Fibroblast of lung (primary cell): Measurements from ENCODE around the gene RNU11. TPM values are rescaled to one million over a fixed set of nuclear protein-coding genes. Genes with fewer than 3 reads are reported as not detected.

ENCODE experiments used
- DNase-seq, 2 donors: peaks; one replicate each; pipeline versions ENCODE4 v3.0.0 to v3.0.0-alpha.2; 2010; ENCODE audit warnings: low read depth in 2 of 2
- H2AFZ ChIP-seq: 2 replicates; pipeline ENCODE4 v1.5.1; 2012; ENCODE audit warnings: low read length, control low read depth, inconsistent platforms
- H3K27ac ChIP-seq: 2 replicates; pipeline ENCODE4 v1.5.1; 2011; ENCODE audit warnings: low read length, control low read depth; ENCODE audit not compliant: insufficient read depth
- H3K27me3 ChIP-seq: 2 replicates; pipeline ENCODE4 v1.5.1; 2011; ENCODE audit warnings: mild to moderate bottlenecking, low read length; ENCODE audit not compliant: control insufficient read depth, insufficient read depth
- H3K36me3 ChIP-seq: 2 replicates; pipeline ENCODE4 v1.5.1; 2011; ENCODE audit warnings: low read length; ENCODE audit not compliant: control insufficient read depth, insufficient read depth
- H3K4me1 ChIP-seq: 2 replicates; pipeline ENCODE4 v1.5.1; 2011; ENCODE audit warnings: low read length; ENCODE audit not compliant: control insufficient read depth, insufficient read depth; ENCODE audit errors: extremely low read depth
- H3K4me2 ChIP-seq: 2 replicates; pipeline ENCODE4 v1.5.1; 2011; ENCODE audit warnings: low read length, control low read depth; ENCODE audit not compliant: insufficient read depth; ENCODE audit errors: extremely low read depth
- H3K4me3 ChIP-seq, 4 experiments: fragments of 200-600 bp in 1 of 4; sonication (generic) in 1 of 4; replicated peaks in 1 of 4; 2 replicates each; pipeline ENCODE4 v1.5.1; 2011 to 2016; ENCODE audit warnings: low read length in 4 of 4, low read depth in 3 of 4, mild to moderate bottlenecking in 3 of 4, control low read depth in 2 of 4, inconsistent platforms in 1 of 4, mixed read lengths in 1 of 4; ENCODE audit not compliant: insufficient read depth in 1 of 4; ENCODE audit errors: control extremely low read depth in 1 of 4
- H3K79me2 ChIP-seq: 2 replicates; pipeline ENCODE4 v1.5.1; 2012; ENCODE audit warnings: mild to moderate bottlenecking, low read length, inconsistent platforms; ENCODE audit not compliant: control insufficient read depth, insufficient read depth
- H3K9ac ChIP-seq: 2 replicates; pipeline ENCODE4 v1.5.1; 2011; ENCODE audit warnings: mild to moderate bottlenecking, low read length, control low read depth; ENCODE audit not compliant: insufficient read depth
- H3K9me3 ChIP-seq: 2 replicates; pipeline ENCODE4 v1.5.1; 2012; ENCODE audit warnings: low read depth, low read length; ENCODE audit not compliant: control insufficient read depth, insufficient read depth
- H4K20me1 ChIP-seq: 2 replicates; pipeline ENCODE4 v1.5.1; 2011; ENCODE audit warnings: low read length; ENCODE audit not compliant: control insufficient read depth, insufficient read depth; ENCODE audit errors: extremely low read depth
- CTCF ChIP-seq, 2 donors: IDR thresholded peaks in 1 of 2; conservative IDR thresholded peaks in 1 of 2; 1 replicate in 1 of 2; 2 replicates in 1 of 2; pipeline ENCODE4 v1.5.1; 2011 to 2012; ENCODE audit warnings: low read length in 2 of 2, control low read depth in 1 of 2, inconsistent platforms in 1 of 2, low read depth in 1 of 2, mild to moderate bottlenecking in 1 of 2
- EZH2 ChIP-seq: IDR thresholded peaks from 2 replicates; pipeline ENCODE4 v1.5.1; 2012; ENCODE audit warnings: low read length, control low read depth, mild to moderate bottlenecking; ENCODE audit errors: missing control alignments
- polyA plus RNA-seq, 2 donors: library from polyadenylated mRNA; depleted of rRNA in 1 of 2; stranded (reverse) in 1 of 2; unstranded in 1 of 2; fragments of >200 nt; gene quantifications; 2 replicates each; pipeline ENCODE4 v1.2.1, GENCODE V29; 2011 to 2012; ENCODE audit warnings: missing spikeins in 1 of 2
- total RNA-seq: library from RNA; depleted of rRNA; stranded (reverse); fragments of >200 nt; gene quantifications from 2 replicates; pipeline ENCODE4 v1.2.1, GENCODE V29; 2014

Gene RNU11
- total and polyA plus RNA-seq, 2 donors (not counting 1 experiment from before 2014, with no cell fraction given) = not detected

- DNase-seq = peak in 1 of 2 donors; percentile 8
These were observed 7.6 kb upstream of the RNU11 start for GRCh38 chr1:28640766-28641165.

GRCh38 chr1:28642056-28642846 lies 6.1 kb upstream of the RNU11 start:
- peaks cover 7% of the 10 kb centered on the region for H3K79me2 ChIP-seq
- H3K4me3 ChIP-seq = peak overlapping the region; percentile 86 to 100 (median 98)
- no peaks in the 10 kb centered on the region for H4K20me1 ChIP-seq
- H3K9me3 ChIP-seq = no peaks in the 10 kb centered on the region
- H3K27ac ChIP-seq = peak overlapping the region; percentile 92
- H2AFZ ChIP-seq = peak overlapping the region; percentile 100
- H3K4me1 ChIP-seq = peaks cover 10% of the 10 kb centered on the region
- H3K27me3 ChIP-seq = no peaks in the 10 kb centered on the region
- no peaks in the 10 kb centered on the region for H3K36me3 ChIP-seq
- DNase-seq = peak in 1 of 2 donors; percentile 8
- peak overlapping the region; percentile 94 for H3K9ac ChIP-seq
- peak overlapping the region; percentile 64 for H3K4me2 ChIP-seq
- no peak for TF ChIP-seq CTCF (conservative IDR thresholded peaks at IDR 0.05 in 1 of 2, IDR thresholded peaks at IDR 0.05 in 1 of 2; ENCODE audit: low read depth in 1 of 2, low read length in 2 of 2)
- no peak for TF ChIP-seq EZH2

More at GRCh38 chr1:28640766-28641165, 7.6 kb upstream of the RNU11 start:
- no peaks in the 10 kb centered on the region for H3K36me3 ChIP-seq
- H4K20me1 ChIP-seq = no peaks in the 10 kb centered on the region
- no peaks in the 10 kb centered on the region for H3K27me3 ChIP-seq
- H3K4me2 ChIP-seq = no peak overlapping the region
- H3K79me2 ChIP-seq = peaks cover 9% of the 10 kb centered on the region
- H3K4me3 ChIP-seq = no peak overlapping the region
- H3K27ac ChIP-seq = no peak overlapping the region
- no peak overlapping the region for H2AFZ ChIP-seq
- no peak overlapping the region for H3K9ac ChIP-seq
- peaks cover 8% of the 10 kb centered on the region for H3K4me1 ChIP-seq
- no peaks in the 10 kb centered on the region for H3K9me3 ChIP-seq
- peak in 1 of 2 donors; percentile 39 for TF ChIP-seq CTCF (conservative IDR thresholded peaks at IDR 0.05 in 1 of 2, IDR thresholded peaks at IDR 0.05 in 1 of 2; ENCODE audit: low read depth in 1 of 2, low read length in 2 of 2)
- no peak for TF ChIP-seq EZH2

- Histone ChIP-seq H3K27me3 (no peaks in the 10 kb centered on the region), H3K4me1 (peaks cover 13% of the 10 kb centered on the region), H3K79me2 (peaks cover 7% of the 10 kb centered on the region), H3K36me3 (no peaks in the 10 kb centered on the region), H3K9ac (peak within 1 kb of the TSS; percentile 94), H3K4me3 (peak within 1 kb of the TSS; percentile 96 to 100 (median 100)), H4K20me1 (no peaks in the 10 kb centered on the region), H3K9me3 (no peaks in the 10 kb centered on the region), H2AFZ (peak within 1 kb of the TSS; percentile 100), H3K4me2 (peak within 1 kb of the TSS; percentile 98), H3K27ac (peak within 1 kb of the TSS; percentile 92)
- TF ChIP-seq EZH2 (no peak), CTCF (conservative IDR thresholded peaks at IDR 0.05 in 1 of 2, IDR thresholded peaks at IDR 0.05 in 1 of 2; ENCODE audit: low read depth in 1 of 2, low read length in 2 of 2) (peak; percentile 16 to 24)
- DNase-seq = peak; percentile 93 to 95
These were observed 5.4 kb upstream of the RNU11 start, which contains the start of gene TAF12 for GRCh38 chr1:28642847-28643635. TAF12 (minus strand) TSS chr1:28643067; CDS start chr1:28622081, 20,986 bp downstream.
